Measurements from ENCODE around the gene GTPBP3.

The GTPBP3 gene

DNA sequence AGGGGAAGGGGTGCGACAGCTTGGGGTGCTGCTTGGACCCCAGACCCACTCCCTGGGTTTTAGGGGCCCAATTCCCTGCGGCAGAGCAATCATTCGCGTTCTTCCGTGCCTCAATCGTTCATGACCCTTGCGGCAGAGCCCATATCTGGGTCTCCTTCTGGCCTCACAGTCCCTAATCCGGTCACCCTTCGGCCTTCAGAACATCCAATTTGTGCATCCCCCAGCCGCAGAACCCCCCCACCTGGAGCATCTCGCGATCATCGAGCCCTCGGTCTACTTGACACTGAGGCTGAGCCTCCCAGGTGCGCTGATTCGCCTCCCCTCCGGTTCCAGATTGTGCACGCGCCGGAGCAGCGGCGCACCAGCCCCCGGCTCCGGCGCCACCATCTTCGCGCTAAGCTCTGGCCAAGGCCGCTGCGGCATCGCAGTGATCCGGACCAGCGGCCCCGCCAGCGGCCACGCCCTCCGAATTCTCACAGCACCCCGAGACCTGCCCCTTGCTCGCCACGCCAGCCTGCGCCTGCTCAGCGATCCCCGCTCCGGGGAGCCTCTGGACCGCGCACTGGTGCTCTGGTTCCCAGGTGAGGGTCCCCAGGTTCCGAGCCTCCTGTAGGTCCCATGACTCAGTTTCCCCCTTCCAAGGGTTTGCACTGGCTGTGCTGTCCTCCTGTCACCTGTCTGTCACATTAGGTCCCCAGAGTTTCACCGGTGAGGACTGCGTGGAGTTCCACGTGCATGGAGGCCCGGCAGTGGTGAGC is 501 bp downstream of the GTPBP3 start:
- Histone ChIP-seq H3K9me3 (ENCODE audit: control insufficient read depth, insufficient read depth, low read depth, low read length) (no peaks in the 10 kb centered on the region), H3K9ac (ENCODE audit: low read length) (peak overlapping the region; percentile 79), H3K27me3 (ENCODE audit: control insufficient read depth, insufficient read depth, low read length) (no peaks in the 10 kb centered on the region), H3K36me3 (ENCODE audit: control insufficient read depth, insufficient read depth, low read length) (peaks cover 10% of the 10 kb centered on the region), H3K4me3 (ENCODE audit: low read depth, low read length) (peak overlapping the region; percentile 74), H3K4me1 (ENCODE audit: control insufficient read depth, insufficient read depth, low read length) (peaks cover 27% of the 10 kb centered on the region), H3K27ac (ENCODE audit: low read depth, low read length) (peak overlapping the region; percentile 54; the same call in 1 of the 2 replicates)

DNA sequence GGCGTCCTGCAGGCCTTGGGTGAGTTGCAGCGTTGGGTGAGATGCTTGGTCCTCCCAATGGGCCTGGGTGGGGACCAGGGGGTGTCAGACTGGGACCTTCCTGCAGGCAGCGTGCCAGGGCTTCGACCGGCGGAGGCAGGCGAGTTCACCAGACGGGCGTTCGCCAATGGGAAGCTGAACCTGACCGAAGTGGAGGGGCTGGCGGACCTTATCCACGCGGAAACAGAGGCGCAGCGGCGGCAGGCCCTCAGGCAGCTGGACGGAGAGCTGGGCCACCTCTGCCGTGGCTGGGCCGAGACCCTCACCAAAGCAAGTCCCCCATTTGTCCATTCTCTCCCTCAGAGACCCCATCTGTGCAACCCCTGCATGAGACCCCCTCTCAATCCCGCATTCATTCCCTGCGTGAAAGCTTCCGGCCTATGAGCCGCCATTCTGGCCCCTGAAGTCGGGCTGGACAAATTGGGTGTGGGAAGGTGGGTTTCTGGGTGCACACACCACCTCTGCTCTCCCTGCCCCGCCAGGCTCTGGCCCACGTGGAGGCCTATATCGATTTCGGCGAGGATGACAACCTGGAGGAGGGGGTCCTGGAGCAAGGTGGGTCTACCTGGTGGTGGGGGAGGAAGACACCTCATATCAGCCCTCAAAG is 1.2 kb downstream of the GTPBP3 start:
- Histone ChIP-seq H3K27ac (ENCODE audit: low read depth, low read length) (no peak overlapping the region), H3K9ac (ENCODE audit: low read length) (peak overlapping the region; percentile 79), H3K4me3 (ENCODE audit: low read depth, low read length) (peak overlapping the region; percentile 74), H3K27me3 (ENCODE audit: control insufficient read depth, insufficient read depth, low read length) (no peaks in the 10 kb centered on the region), H3K36me3 (ENCODE audit: control insufficient read depth, insufficient read depth, low read length) (peaks cover 10% of the 10 kb centered on the region), H3K4me1 (ENCODE audit: control insufficient read depth, insufficient read depth, low read length) (peaks cover 23% of the 10 kb centered on the region), H3K9me3 (ENCODE audit: control insufficient read depth, insufficient read depth, low read depth, low read length) (no peaks in the 10 kb centered on the region)

DNA sequence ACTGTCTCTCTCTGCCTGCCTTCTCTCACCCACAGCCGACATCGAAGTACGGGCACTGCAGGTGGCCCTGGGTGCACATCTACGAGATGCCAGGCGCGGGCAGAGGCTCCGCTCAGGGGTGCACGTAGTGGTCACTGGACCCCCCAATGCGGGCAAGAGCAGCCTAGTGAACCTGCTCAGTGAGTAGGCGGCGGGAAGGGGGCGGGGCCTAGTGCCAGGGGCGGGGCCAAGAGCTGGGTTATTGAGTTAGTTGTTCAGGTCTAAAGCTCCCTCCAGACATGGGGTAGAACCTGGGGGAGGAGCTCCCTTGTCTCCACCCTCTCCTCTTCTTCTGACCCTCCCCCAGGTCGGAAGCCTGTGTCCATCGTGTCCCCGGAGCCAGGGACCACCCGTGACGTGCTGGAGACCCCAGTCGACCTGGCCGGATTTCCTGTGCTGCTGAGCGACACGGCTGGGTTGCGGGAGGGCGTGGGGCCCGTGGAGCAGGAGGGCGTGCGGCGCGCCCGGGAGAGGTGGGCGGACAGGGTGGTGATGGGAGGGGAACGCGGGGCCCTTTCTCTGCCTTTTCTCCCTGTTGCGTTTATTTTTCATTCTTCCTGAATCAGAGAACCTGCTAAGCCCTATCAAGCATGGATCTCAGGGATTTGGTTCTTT is 1.9 kb downstream of the GTPBP3 start:
- Histone ChIP-seq H3K9me3 (ENCODE audit: control insufficient read depth, insufficient read depth, low read depth, low read length) (no peaks in the 10 kb centered on the region), H3K36me3 (ENCODE audit: control insufficient read depth, insufficient read depth, low read length) (peaks cover 10% of the 10 kb centered on the region), H3K4me3 (ENCODE audit: low read depth, low read length) (peak overlapping the region; percentile 19; the same call in 1 of the 2 replicates), H3K9ac (ENCODE audit: low read length) (no peak overlapping the region), H3K27ac (ENCODE audit: low read depth, low read length) (no peak overlapping the region), H3K27me3 (ENCODE audit: control insufficient read depth, insufficient read depth, low read length) (no peaks in the 10 kb centered on the region), H3K4me1 (ENCODE audit: control insufficient read depth, insufficient read depth, low read length) (peaks cover 20% of the 10 kb centered on the region)

DNA sequence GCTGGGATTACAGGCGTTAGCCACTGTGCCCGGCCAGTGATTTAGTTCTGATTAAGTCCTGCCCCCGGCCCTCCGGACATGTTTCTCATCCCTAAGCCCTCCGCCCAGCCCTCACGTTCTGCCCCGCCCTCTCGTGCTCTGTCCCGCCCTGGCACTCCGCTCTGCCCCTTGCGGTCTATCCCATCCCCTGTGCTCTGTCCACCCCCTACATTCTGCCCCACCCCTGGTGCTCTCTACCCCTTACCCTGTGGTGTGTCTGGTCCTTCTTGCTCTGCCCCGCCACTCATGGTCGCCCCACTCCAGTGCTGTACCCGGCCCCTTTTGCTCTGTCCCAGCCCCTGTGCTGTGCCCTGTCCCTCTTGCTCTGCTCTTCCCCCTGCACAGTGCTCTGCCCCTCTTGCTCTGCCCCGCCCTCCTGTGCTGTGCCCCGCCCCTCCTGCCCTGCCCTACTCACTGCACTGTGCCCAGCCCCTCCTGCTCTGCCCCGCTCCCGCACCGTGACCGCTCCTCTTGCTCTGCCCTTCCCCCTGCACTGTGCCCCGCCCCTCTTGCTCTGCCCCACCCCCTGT is 3.0 kb downstream of the GTPBP3 start:
- peaks cover 20% of the 10 kb centered on the region for H3K4me1 ChIP-seq (ENCODE audit: control insufficient read depth, insufficient read depth, low read length)
- no peaks in the 10 kb centered on the region for H3K9me3 ChIP-seq (ENCODE audit: control insufficient read depth, insufficient read depth, low read depth, low read length)
- no peak overlapping the region for H3K9ac ChIP-seq (ENCODE audit: low read length)
- H3K36me3 ChIP-seq (ENCODE audit: control insufficient read depth, insufficient read depth, low read length), result peaks cover 10% of the 10 kb centered on the region
- H3K4me3 ChIP-seq (ENCODE audit: low read depth, low read length), result peak overlapping the region; percentile 47
- H3K27ac ChIP-seq (ENCODE audit: low read depth, low read length), result no peak overlapping the region
- H3K27me3 ChIP-seq (ENCODE audit: control insufficient read depth, insufficient read depth, low read length), result no peaks in the 10 kb centered on the region

DNA sequence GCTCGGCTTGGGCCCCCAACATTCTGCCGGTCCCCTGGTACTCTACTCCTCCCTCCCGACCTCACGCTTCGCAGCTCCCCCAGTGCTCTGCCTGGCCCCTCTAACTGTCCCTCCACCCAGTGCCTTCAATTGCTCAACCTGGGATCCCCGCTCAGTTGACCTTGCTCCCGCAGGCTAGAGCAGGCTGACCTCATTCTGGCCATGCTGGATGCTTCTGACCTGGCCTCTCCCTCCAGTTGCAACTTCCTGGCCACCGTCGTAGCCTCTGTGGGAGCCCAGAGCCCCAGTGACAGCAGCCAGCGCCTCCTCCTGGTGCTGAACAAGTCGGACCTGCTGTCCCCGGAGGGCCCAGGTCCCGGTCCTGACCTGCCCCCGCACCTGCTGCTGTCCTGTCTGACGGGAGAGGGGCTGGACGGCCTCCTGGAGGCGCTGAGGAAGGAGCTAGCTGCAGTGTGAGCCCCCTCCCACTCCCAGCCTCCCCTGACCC is 3.6 kb downstream of the GTPBP3 start:
- H3K4me3 ChIP-seq (ENCODE audit: low read depth, low read length), result peak overlapping the region; percentile 32; the same call in 1 of the 2 replicates
- H3K4me1 ChIP-seq (ENCODE audit: control insufficient read depth, insufficient read depth, low read length), result peaks cover 20% of the 10 kb centered on the region
- H3K9ac ChIP-seq (ENCODE audit: low read length), result no peak overlapping the region
- no peak overlapping the region for H3K27ac ChIP-seq (ENCODE audit: low read depth, low read length)
- H3K27me3 ChIP-seq (ENCODE audit: control insufficient read depth, insufficient read depth, low read length), result no peaks in the 10 kb centered on the region
- H3K9me3 ChIP-seq (ENCODE audit: control insufficient read depth, insufficient read depth, low read depth, low read length), result no peaks in the 10 kb centered on the region
- peaks cover 10% of the 10 kb centered on the region for H3K36me3 ChIP-seq (ENCODE audit: control insufficient read depth, insufficient read depth, low read length)

DNA sequence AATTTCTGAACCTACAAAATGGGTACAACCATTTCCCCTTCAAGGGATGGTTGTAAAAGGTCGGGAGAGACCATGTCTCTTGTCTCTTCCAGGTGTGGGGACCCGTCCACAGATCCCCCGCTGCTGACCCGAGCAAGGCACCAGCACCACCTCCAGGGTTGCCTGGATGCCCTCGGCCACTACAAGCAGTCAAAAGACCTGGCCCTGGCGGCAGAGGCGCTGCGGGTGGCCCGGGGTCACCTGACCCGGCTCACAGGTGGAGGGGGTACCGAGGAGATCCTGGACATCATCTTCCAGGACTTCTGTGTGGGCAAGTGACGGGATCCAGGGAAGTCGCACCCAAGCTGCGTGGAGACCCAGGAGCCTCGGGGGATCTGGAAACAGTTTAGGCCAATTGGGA is 4.0 kb downstream of the GTPBP3 start:
- H3K27ac ChIP-seq (ENCODE audit: low read depth, low read length), result no peak overlapping the region
- H3K9me3 ChIP-seq (ENCODE audit: control insufficient read depth, insufficient read depth, low read depth, low read length), result no peaks in the 10 kb centered on the region
- H3K4me3 ChIP-seq (ENCODE audit: low read depth, low read length), result no peak overlapping the region

DNA sequence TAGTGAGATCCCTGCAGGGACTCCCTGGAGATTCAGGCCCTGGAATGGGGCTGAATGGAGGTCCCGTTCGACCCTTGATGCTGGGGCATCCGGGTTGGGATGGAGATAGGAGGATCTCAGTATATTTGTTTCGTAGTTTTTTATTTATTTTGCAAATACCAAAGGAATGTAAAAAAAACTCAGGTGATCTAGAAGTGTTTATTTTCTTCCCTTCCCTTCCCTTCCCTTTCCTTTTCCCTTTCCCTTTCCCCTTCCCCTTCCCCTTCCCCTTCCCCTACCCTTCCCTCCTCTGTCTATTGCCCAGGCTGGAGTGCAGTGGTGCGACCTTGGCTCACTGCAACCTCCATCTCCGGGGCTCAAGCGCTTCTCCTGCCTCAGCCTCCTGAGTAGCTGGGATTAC is 4.5 kb downstream of the GTPBP3 start:
- no peak overlapping the region for H3K4me3 ChIP-seq (ENCODE audit: low read depth, low read length)
- H3K9me3 ChIP-seq (ENCODE audit: control insufficient read depth, insufficient read depth, low read depth, low read length), result no peaks in the 10 kb centered on the region
- peaks cover 20% of the 10 kb centered on the region for H3K4me1 ChIP-seq (ENCODE audit: control insufficient read depth, insufficient read depth, low read length)
- H3K9ac ChIP-seq (ENCODE audit: low read length), result no peak overlapping the region
- H3K27ac ChIP-seq (ENCODE audit: low read depth, low read length), result no peak overlapping the region
- peaks cover 10% of the 10 kb centered on the region for H3K36me3 ChIP-seq (ENCODE audit: control insufficient read depth, insufficient read depth, low read length)
- H3K27me3 ChIP-seq (ENCODE audit: control insufficient read depth, insufficient read depth, low read length), result no peaks in the 10 kb centered on the region

More for the DNA sequence above, 4.0 kb downstream of the GTPBP3 start:
- Histone ChIP-seq H3K9ac (ENCODE audit: low read length) (no peak overlapping the region), H3K36me3 (ENCODE audit: control insufficient read depth, insufficient read depth, low read length) (peaks cover 10% of the 10 kb centered on the region), H3K27me3 (ENCODE audit: control insufficient read depth, insufficient read depth, low read length) (no peaks in the 10 kb centered on the region), H3K4me1 (ENCODE audit: control insufficient read depth, insufficient read depth, low read length) (peaks cover 20% of the 10 kb centered on the region)

DNA sequence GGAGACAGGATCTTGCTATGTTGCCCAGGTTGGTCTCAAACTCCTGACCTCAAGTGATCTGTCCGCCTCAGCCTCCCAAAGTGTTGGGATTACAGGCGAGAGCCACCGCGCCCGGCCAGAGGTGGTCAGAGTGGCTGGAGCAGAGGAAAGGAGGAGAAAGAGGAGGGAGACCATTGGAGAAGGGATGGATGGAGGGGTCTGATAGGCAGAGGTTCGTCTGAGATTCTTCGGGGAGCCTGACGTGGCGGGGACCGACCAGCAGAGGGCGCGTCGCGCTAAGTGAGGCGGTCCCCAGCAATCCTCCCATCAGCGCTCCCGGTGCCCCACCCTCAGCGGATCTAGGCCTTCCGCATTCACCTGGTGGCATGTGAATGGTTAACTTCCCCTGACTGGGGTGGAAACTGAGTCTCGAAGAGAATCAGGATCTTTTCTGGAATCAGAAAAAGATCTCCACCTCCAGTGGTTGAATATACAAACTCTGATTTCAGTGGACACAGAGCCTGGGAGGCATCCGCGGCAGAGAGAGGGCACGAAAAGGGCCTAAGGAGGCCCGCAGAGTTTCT is 8.8 kb downstream of the GTPBP3 start:
- H3K4me1 ChIP-seq (ENCODE audit: control insufficient read depth, insufficient read depth, low read length), result peaks cover 15% of the 10 kb centered on the region; the same call in 1 of the 2 replicates
- no peaks in the 10 kb centered on the region for H3K9me3 ChIP-seq (ENCODE audit: control insufficient read depth, insufficient read depth, low read depth, low read length)
- peaks cover 10% of the 10 kb centered on the region for H3K36me3 ChIP-seq (ENCODE audit: control insufficient read depth, insufficient read depth, low read length)
- H3K9ac ChIP-seq (ENCODE audit: low read length), result no peak overlapping the region
- H3K27me3 ChIP-seq (ENCODE audit: control insufficient read depth, insufficient read depth, low read length), result no peaks in the 10 kb centered on the region
- H3K27ac ChIP-seq (ENCODE audit: low read depth, low read length), result no peak overlapping the region
- H3K4me3 ChIP-seq (ENCODE audit: low read depth, low read length), result no peak overlapping the region

DNA sequence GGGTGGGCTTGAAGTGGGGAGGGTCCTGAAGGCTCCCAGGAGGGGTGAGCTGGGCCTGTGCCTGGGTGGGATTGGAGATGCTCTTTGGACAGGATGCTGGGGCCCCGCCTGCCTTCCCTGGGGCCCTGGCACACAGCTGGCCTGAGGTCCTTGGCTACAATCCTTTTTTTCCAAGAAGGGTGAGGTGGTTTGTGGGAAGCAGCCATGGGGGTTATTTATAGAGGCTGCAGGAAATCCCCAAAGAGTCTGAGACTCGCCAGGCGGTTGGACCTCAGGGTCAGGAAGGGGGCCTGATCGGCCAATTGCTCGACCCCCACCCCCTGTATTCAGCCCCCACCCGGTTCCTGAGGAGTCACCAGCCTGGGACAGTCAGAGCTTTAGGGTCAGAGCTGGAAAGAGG is 10.0 kb downstream of the GTPBP3 start:
- no peak overlapping the region for H3K27ac ChIP-seq (ENCODE audit: low read depth, low read length)
- no peak overlapping the region for H3K4me3 ChIP-seq (ENCODE audit: low read depth, low read length)
- no peak overlapping the region for H3K9ac ChIP-seq (ENCODE audit: low read length)

DNA sequence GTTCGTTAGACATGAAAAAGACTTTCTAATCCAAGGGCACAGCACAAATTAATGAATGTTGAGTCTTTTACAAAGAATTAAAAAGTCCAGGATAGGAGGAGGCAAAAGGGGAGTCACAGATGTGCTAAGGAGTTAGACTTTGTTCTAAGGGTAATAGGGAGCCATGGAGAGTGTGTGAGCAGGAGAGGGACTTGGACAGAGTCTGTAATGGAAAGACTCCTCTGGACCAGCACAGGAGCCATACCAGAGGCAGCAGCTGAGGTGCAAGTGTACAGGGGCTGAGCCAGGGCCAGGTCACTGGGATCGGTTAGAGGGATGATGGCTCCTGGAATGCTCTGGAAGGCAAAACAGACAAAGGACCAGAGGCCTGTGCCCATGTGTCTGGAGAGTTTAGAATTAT is 10.5 kb downstream of the GTPBP3 start:
- Histone ChIP-seq H3K36me3 (ENCODE audit: control insufficient read depth, insufficient read depth, low read length) (no peaks in the 10 kb centered on the region), H3K9ac (ENCODE audit: low read length) (no peak overlapping the region), H3K9me3 (ENCODE audit: control insufficient read depth, insufficient read depth, low read depth, low read length) (no peaks in the 10 kb centered on the region), H3K27me3 (ENCODE audit: control insufficient read depth, insufficient read depth, low read length) (no peaks in the 10 kb centered on the region), H3K27ac (ENCODE audit: low read depth, low read length) (no peak overlapping the region), H3K4me3 (ENCODE audit: low read depth, low read length) (no peak overlapping the region), H3K4me1 (ENCODE audit: control insufficient read depth, insufficient read depth, low read length) (peaks cover 15% of the 10 kb centered on the region; the same call in 1 of the 2 replicates)

More for the DNA sequence above, 10.0 kb downstream of the GTPBP3 start:
- Histone ChIP-seq H3K36me3 (ENCODE audit: control insufficient read depth, insufficient read depth, low read length) (peaks cover 3% of the 10 kb centered on the region; the same call in 1 of the 2 replicates), H3K9me3 (ENCODE audit: control insufficient read depth, insufficient read depth, low read depth, low read length) (no peaks in the 10 kb centered on the region), H3K4me1 (ENCODE audit: control insufficient read depth, insufficient read depth, low read length) (peaks cover 15% of the 10 kb centered on the region; the same call in 1 of the 2 replicates), H3K27me3 (ENCODE audit: control insufficient read depth, insufficient read depth, low read length) (no peaks in the 10 kb centered on the region)
